Keratinocyte (primary cell): Measurements from ENCODE around the gene NFATC1. TPM values are rescaled to one million over a fixed set of nuclear protein-coding genes. Genes with fewer than 3 reads are reported as not detected.

Source experiments
- DNase-seq: peaks from one replicate; pipeline ENCODE4 v3.0.0-alpha.2; 2011; ENCODE audit warnings: low read depth, missing footprints, low spot score
- FAIRE-seq: peaks from 2 replicates; lab custom pipeline; 2011; peaks lifted over from hg19 to GRCh38; lab: Jason Lieb, UNC
- H2AFZ ChIP-seq: 2 replicates; pipeline ENCODE4 v1.6.0; 2012; ENCODE audit warnings: low read length, control low read depth, inconsistent platforms; ENCODE audit not compliant: control insufficient read depth
- H3K27ac ChIP-seq: 2 replicates; pipeline ENCODE4 v1.5.1; 2011; ENCODE audit warnings: low read length; ENCODE audit not compliant: control insufficient read depth, insufficient read depth
- H3K27me3 ChIP-seq: 3 replicates; pipeline ENCODE4 v1.6.0; 2011; ENCODE audit warnings: low read length; ENCODE audit not compliant: control insufficient read depth, insufficient read depth; ENCODE audit errors: extremely low read depth
- H3K36me3 ChIP-seq, 2 experiments: 2 replicates in 1 of 2; 3 replicates in 1 of 2; pipeline ENCODE4 v1.5.1; 2011; ENCODE audit warnings: low read length in 2 of 2, mild to moderate bottlenecking in 1 of 2; ENCODE audit not compliant: control insufficient read depth in 2 of 2, insufficient read depth in 2 of 2; ENCODE audit errors: extremely low read depth in 1 of 2
- H3K4me1 ChIP-seq: 3 replicates; pipeline ENCODE4 v1.5.1; 2011; ENCODE audit warnings: low read length; ENCODE audit not compliant: control insufficient read depth, insufficient read depth; ENCODE audit errors: extremely low read depth
- H3K4me2 ChIP-seq: 3 replicates; pipeline ENCODE4 v1.6.0; 2011; ENCODE audit warnings: low read depth, low read length; ENCODE audit not compliant: control insufficient read depth, insufficient read depth; ENCODE audit errors: extremely low read depth
- H3K4me3 ChIP-seq, 3 experiments: fragments of 200-600 bp in 1 of 3; sonication (generic) in 1 of 3; 2 replicates in 2 of 3; 3 replicates in 1 of 3; pipeline ENCODE4 v1.5.1; 2011 to 2016; ENCODE audit warnings: low read length in 3 of 3, mild to moderate bottlenecking in 3 of 3, control low read depth in 2 of 3, inconsistent platforms in 1 of 3, low read depth in 1 of 3, mixed read lengths in 1 of 3, mixed run types in 1 of 3, moderate library complexity in 1 of 3; ENCODE audit not compliant: control insufficient read depth in 2 of 3, insufficient read depth in 2 of 3; ENCODE audit errors: extremely low read depth in 1 of 3
- H3K79me2 ChIP-seq: 2 replicates; pipeline ENCODE4 v1.6.0; 2012; ENCODE audit warnings: low read length; ENCODE audit not compliant: control insufficient read depth, insufficient read depth
- H3K9ac ChIP-seq: 3 replicates; pipeline ENCODE4 v1.6.0; 2011; ENCODE audit warnings: low read length; ENCODE audit not compliant: control insufficient read depth, insufficient read depth; ENCODE audit errors: extremely low read depth
- H3K9me1 ChIP-seq: 3 replicates; pipeline ENCODE4 v1.6.0; 2011; ENCODE audit warnings: low read length; ENCODE audit not compliant: control insufficient read depth, insufficient read depth; ENCODE audit errors: extremely low read depth
- H3K9me3 ChIP-seq: 2 replicates; pipeline ENCODE4 v1.5.1; 2012; ENCODE audit warnings: low read depth, low read length; ENCODE audit not compliant: control insufficient read depth
- H4K20me1 ChIP-seq: 3 replicates; pipeline ENCODE4 v1.6.0; 2011; ENCODE audit warnings: low read length; ENCODE audit not compliant: control insufficient read depth, insufficient read depth; ENCODE audit errors: extremely low read depth
- CTCF ChIP-seq, 3 experiments: IDR thresholded peaks in 1 of 3; conservative IDR thresholded peaks in 1 of 3; optimal IDR thresholded peaks in 1 of 3; 2 replicates in 2 of 3; 3 replicates in 1 of 3; pipeline versions ENCODE3 to v1.5.1; 2011; ENCODE audit warnings: low read length in 3 of 3, mild to moderate bottlenecking in 3 of 3, moderate library complexity in 2 of 3, control low read depth in 1 of 3, inconsistent platforms in 1 of 3; ENCODE audit not compliant: insufficient read depth in 2 of 3; ENCODE audit errors: extremely low read depth in 1 of 3
- EZH2 ChIP-seq: IDR thresholded peaks from one replicate; pipeline ENCODE4 v1.6.1; 2012; ENCODE audit warnings: inconsistent platforms, mild to moderate bottlenecking, low read length, moderate library complexity
- dilution Hi-C: fragments of 300-500 bp; cut with MboI; formaldehyde crosslinking; loops from one replicate; pipeline ENCODE4 v1.7.0; 2020; ENCODE audit warnings: low sequenced_read_pairs; ENCODE audit not compliant: extremely low pct_ligation_motif_present
- polyA plus RNA-seq, 5 experiments: library from polyadenylated mRNA; depleted of rRNA in 3 of 5; stranded (reverse) in 3 of 5; stranded (forward) in 1 of 5; unstranded in 1 of 5; fragments of >200 nt; gene quantifications; 1 replicate in 1 of 5; 2 replicates in 3 of 5; 3 replicates in 1 of 5; pipeline versions ENCODE4 v1.2.1 to v1.2.3, GENCODE V29; 2011 to 2012; ENCODE audit warnings: missing spikeins in 2 of 5, low read depth in 1 of 5, low replicate concordance in 1 of 5

The NFATC1 gene
- polyA plus RNA-seq, 1 donor (not counting 4 experiments of a cell fraction or from before 2014, with no cell fraction given): 0.77 TPM

- Histone ChIP-seq H3K9ac (no peak overlapping the region), H4K20me1 (no peaks in the 10 kb centered on the region), H3K4me2 (no peak overlapping the region), H3K9me3 (no peaks in the 10 kb centered on the region), H3K27me3 (no peaks in the 10 kb centered on the region), H2AFZ (no peak overlapping the region), H3K9me1 (no peaks in the 10 kb centered on the region), H3K36me3 (no peaks in the 10 kb centered on the region), H3K4me1 (peaks cover 5% of the 10 kb centered on the region), H3K79me2 (no peaks in the 10 kb centered on the region), H3K4me3 (no peak overlapping the region), H3K27ac (no peak overlapping the region)
- DNase-seq (no peak), FAIRE-seq (no peak)
- dilution Hi-C loops: no loop called here
- TF ChIP-seq CTCF (optimal IDR thresholded peaks at IDR 0.05 in 1 of 3, IDR thresholded peaks at IDR 0.05 in 1 of 3, conservative IDR thresholded peaks at IDR 0.05 in 1 of 3; ENCODE audit: extremely low read depth in 1 of 3, insufficient read depth in 2 of 3, low read length in 3 of 3): no peak
- no peak for TF ChIP-seq EZH2
These were observed 58.3 kb downstream of the NFATC1 start for GRCh38 chr18:79453816-79454735.

GRCh38 chr18:79455261-79455660 is 59.5 kb downstream of the NFATC1 start:
- Histone ChIP-seq H3K9me1 (no peaks in the 10 kb centered on the region), H3K9ac (no peak overlapping the region), H2AFZ (no peak overlapping the region), H3K4me3 (no peak overlapping the region), H3K36me3 (no peaks in the 10 kb centered on the region), H3K79me2 (no peaks in the 10 kb centered on the region), H3K4me2 (no peak overlapping the region), H3K27ac (no peak overlapping the region), H3K4me1 (peaks cover 5% of the 10 kb centered on the region), H3K27me3 (no peaks in the 10 kb centered on the region), H3K9me3 (no peaks in the 10 kb centered on the region), H4K20me1 (no peaks in the 10 kb centered on the region)
- TF ChIP-seq CTCF (optimal IDR thresholded peaks at IDR 0.05 in 1 of 3, IDR thresholded peaks at IDR 0.05 in 1 of 3, conservative IDR thresholded peaks at IDR 0.05 in 1 of 3; ENCODE audit: extremely low read depth in 1 of 3, insufficient read depth in 2 of 3, low read length in 3 of 3) (no peak), EZH2 (no peak)
- dilution Hi-C loops: no loop called here
- DNase-seq (no peak), FAIRE-seq (no peak)
